K562 (cell line): ENCODE measurements around the gene KCNA1.

Experiments
- CTCF ChIP-seq, 3 experiments: IDR thresholded peaks in 2 of 3; conservative IDR thresholded peaks in 1 of 3; 2 replicates each; pipeline ENCODE4 v1.5.1; 2011 to 2012; ENCODE audit warnings: low read length in 3 of 3, mild to moderate bottlenecking in 3 of 3, control low read depth in 2 of 3, improper control_type of control experiment in 1 of 3, inconsistent platforms in 1 of 3, low read depth in 1 of 3, mixed read lengths in 1 of 3, moderate library complexity in 1 of 3; ENCODE audit not compliant: insufficient read depth in 2 of 3
- MAX ChIP-seq: sonication (generic); formaldehyde crosslinking; IDR thresholded peaks from 2 replicates; pipeline ENCODE4 v1.9.0; 2022; ENCODE audit warnings: mild to moderate bottlenecking, missing genetic modification reagents
- POLR2A ChIP-seq: fragments of 450-650 bp; conservative IDR thresholded peaks from 2 replicates; pipeline ENCODE4 v1.6.1; 2016
- ZNF24 ChIP-seq: fragments of 450-650 bp; IDR thresholded peaks from 2 replicates; pipeline ENCODE4 v1.6.1; 2016

GRCh38 chr12:4899364-4899763, 10.3 kb upstream of the KCNA1 start:
- TF ChIP-seq MAX (no peak), ZNF24 (no peak), CTCF (IDR thresholded peaks at IDR 0.05 in 2 of 3, conservative IDR thresholded peaks at IDR 0.05 in 1 of 3; ENCODE audit: insufficient read depth in 2 of 3, low read depth in 1 of 3, low read length in 3 of 3) (no peak), POLR2A (no peak)
